Kidney (tissue), 14 donors: ENCODE measurements around the gene CHD1. TPM values are rescaled to one million over a fixed set of nuclear protein-coding genes. Genes with fewer than 3 reads are reported as not detected.

Experiments used
- DNase-seq, 5 donors: peaks; one replicate each; pipeline ENCODE4 v3.0.0-alpha.2; 2013 to 2020
- FAIRE-seq: peaks from 2 replicates; lab custom pipeline; 2012; peaks lifted over from hg19 to GRCh38; lab: Jason Lieb, UNC
- H3K27ac ChIP-seq, 2 donors: one replicate each; pipeline ENCODE4 v1.7.0; 2013; ENCODE audit warnings: low read depth in 2 of 2, low read length in 2 of 2, inconsistent platforms in 1 of 2
- H3K27me3 ChIP-seq: one replicate; pipeline ENCODE4 v1.7.1; 2013; ENCODE audit warnings: low read length, inconsistent platforms; ENCODE audit not compliant: control insufficient read depth, insufficient read depth
- H3K36me3 ChIP-seq, 3 donors: one replicate each; pipeline versions ENCODE4 v1.7.0 to v1.7.1; 2013; ENCODE audit warnings: low read length in 3 of 3, control low read depth in 1 of 3, inconsistent platforms in 1 of 3; ENCODE audit not compliant: insufficient read depth in 3 of 3, control insufficient read depth in 2 of 3
- H3K4me1 ChIP-seq, 3 donors: one replicate each; pipeline versions ENCODE4 v1.7.0 to v1.7.1; 2013; ENCODE audit warnings: low read length in 3 of 3, inconsistent platforms in 1 of 3, low read depth in 1 of 3; ENCODE audit not compliant: control insufficient read depth in 2 of 3, insufficient read depth in 2 of 3
- H3K4me3 ChIP-seq, 3 donors: one replicate each; pipeline versions ENCODE4 v1.7.0 to v1.8.1; 2013; ENCODE audit warnings: low read length in 3 of 3, control low read depth in 1 of 3, inconsistent platforms in 1 of 3
- H3K9ac ChIP-seq, 3 donors: one replicate each; pipeline versions ENCODE4 v1.7.0 to v1.7.1; 2013; ENCODE audit warnings: low read length in 3 of 3, control low read depth in 1 of 3, inconsistent platforms in 1 of 3
- H3K9me3 ChIP-seq, 3 donors: one replicate each; pipeline versions ENCODE4 v1.7.0 to v1.7.1; 2013; ENCODE audit warnings: low read length in 3 of 3, control low read depth in 1 of 3, inconsistent platforms in 1 of 3; ENCODE audit not compliant: control insufficient read depth in 2 of 3, insufficient read depth in 1 of 3
- intact Hi-C: fragments of 100-400 bp; cut with DNase I; formaldehyde crosslinking; loops from one replicate; pipeline ENCODE4 v1.11.1; 2022
- polyA plus RNA-seq: library from polyadenylated mRNA; stranded (reverse); fragments of 350-450 nt; fragmentation: Illumina TruSeq; extraction: RNeasy Lipid Tissue Mini Kit (QIAGEN cat#74804); gene quantifications from one replicate; pipeline ENCODE4 v1.2.3, GENCODE V29; 2014; ENCODE audit warnings: low read depth, low replicate concordance; ENCODE audit not compliant: insufficient read depth
- total RNA-seq: library from RNA; stranded (reverse); fragmentation: NEBNext Ultra II Directional; extraction: Animal tissue kit (Norgen Biotek cat#: 25700); gene quantifications from one replicate; pipeline ENCODE4 v1.2.1, GENCODE V29; 2021
- TF ChIP-seq, protein P1 (sequence below): IDR thresholded peaks from 3 replicates; pipeline ENCODE4 v1.5.1; 2012; ENCODE audit warnings: mild to moderate bottlenecking, moderate library complexity, borderline replicate concordance; ENCODE audit not compliant: insufficient read depth; ENCODE audit errors: extremely low read depth
- donor health status: control.
- donor health status: control.
- donor health status: control.
- donor health status: control.
- donor health status: control.
- donor health status: DM: yes; HTN: yes; CAD: no.
- donor health status: Normal renal cell carcinoma (clear cell type).

CHD1 gene
- total and polyA plus RNA-seq, 2 donors from 2014 or later = 7.1 to 40.4 TPM

DNA sequence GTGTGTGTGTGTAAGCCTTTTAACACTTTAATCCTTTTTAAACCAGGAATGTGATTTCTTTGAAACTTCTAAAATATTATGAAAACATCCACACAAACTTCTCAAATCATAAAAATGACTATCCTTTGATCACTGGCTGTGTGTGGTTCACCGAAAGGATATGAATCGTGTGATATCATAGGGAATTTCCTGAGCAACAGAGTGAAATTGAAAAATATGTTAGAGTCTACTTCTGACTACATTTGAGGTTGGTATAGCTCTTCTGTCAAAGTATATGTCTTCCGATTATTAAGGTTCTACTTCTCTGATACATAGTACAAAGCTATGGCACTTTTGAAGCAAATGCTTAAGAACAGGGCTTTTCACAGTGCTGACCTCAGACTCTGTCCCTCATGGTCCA, 115.1 kb downstream of the CHD1 start:
- Histone ChIP-seq H3K4me1 (no peaks in the 10 kb centered on the region), H3K27ac (no peak overlapping the region), H3K9me3 (no peaks in the 10 kb centered on the region), H3K27me3 (no peaks in the 10 kb centered on the region), H3K36me3 (no peaks in the 10 kb centered on the region), H3K9ac (no peak overlapping the region), H3K4me3 (no peak overlapping the region)
- TF ChIP-seq, protein P1, sequence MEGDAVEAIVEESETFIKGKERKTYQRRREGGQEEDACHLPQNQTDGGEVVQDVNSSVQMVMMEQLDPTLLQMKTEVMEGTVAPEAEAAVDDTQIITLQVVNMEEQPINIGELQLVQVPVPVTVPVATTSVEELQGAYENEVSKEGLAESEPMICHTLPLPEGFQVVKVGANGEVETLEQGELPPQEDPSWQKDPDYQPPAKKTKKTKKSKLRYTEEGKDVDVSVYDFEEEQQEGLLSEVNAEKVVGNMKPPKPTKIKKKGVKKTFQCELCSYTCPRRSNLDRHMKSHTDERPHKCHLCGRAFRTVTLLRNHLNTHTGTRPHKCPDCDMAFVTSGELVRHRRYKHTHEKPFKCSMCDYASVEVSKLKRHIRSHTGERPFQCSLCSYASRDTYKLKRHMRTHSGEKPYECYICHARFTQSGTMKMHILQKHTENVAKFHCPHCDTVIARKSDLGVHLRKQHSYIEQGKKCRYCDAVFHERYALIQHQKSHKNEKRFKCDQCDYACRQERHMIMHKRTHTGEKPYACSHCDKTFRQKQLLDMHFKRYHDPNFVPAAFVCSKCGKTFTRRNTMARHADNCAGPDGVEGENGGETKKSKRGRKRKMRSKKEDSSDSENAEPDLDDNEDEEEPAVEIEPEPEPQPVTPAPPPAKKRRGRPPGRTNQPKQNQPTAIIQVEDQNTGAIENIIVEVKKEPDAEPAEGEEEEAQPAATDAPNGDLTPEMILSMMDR = no peak
- intact Hi-C loops = no loop called here
- no peak for DNase-seq
- FAIRE-seq = no peak

DNA sequence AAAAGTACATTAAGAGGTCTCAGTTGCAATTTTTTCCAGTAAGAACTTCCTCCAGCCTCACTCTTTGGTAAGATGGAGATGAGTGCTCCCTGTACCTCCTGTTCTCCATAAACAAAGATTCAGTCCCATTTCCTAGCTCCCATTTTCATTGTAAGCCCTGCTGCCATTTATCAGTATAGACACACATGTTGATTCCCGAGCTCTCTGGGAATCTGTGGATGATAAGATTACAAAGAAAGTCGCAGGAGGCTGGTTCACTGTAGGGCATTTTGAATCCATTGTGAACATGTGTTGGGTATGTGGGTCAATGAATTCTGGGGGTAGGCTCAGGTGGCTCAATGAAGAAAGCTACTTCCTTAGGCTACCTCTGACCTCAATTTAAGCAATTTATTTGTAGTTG, 118.6 kb downstream of the CHD1 start:
- TF ChIP-seq, protein P1 = no peak
- no peak overlapping the region for H3K27ac ChIP-seq
- FAIRE-seq (no peak), DNase-seq (no peak)
- no peak overlapping the region for H3K9ac ChIP-seq
- H3K9me3 ChIP-seq = peaks cover 0 to 5% (median 4%) of the 10 kb centered on the region in 3 donors
- no peaks in the 10 kb centered on the region for H3K4me1 ChIP-seq
- H3K4me3 ChIP-seq = no peak overlapping the region
- no peaks in the 10 kb centered on the region for H3K27me3 ChIP-seq
- no peaks in the 10 kb centered on the region for H3K36me3 ChIP-seq
- intact Hi-C loops = no loop called here

DNA sequence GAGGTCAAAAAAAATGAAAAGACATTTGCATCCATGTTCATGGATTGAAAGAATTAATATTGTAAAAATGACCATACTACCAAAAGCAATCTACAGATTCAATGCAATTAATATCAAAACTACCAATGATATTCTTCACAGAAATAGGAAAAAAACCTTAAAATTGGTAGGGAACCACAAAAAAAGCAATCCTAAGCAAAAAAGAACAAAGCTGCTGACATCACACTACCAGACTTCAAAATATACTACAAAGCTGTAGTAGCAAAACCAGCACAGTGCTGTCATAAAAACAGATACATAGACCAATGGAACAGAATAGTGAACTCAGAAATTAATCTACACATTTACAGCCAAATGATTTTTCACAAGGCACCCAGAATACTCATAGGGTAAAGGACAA, 121.0 kb downstream of the CHD1 start:
- FAIRE-seq = no peak
- Histone ChIP-seq H3K27ac (no peak overlapping the region), H3K4me1 (no peaks in the 10 kb centered on the region), H3K9me3 (peaks cover 0 to 6% (median 5%) of the 10 kb centered on the region in 3 donors), H3K27me3 (no peaks in the 10 kb centered on the region), H3K36me3 (no peaks in the 10 kb centered on the region), H3K4me3 (no peak overlapping the region), H3K9ac (no peak overlapping the region)
- intact Hi-C loops = no loop called here
- no peak for DNase-seq
- TF ChIP-seq, protein P1 = no peak

DNA sequence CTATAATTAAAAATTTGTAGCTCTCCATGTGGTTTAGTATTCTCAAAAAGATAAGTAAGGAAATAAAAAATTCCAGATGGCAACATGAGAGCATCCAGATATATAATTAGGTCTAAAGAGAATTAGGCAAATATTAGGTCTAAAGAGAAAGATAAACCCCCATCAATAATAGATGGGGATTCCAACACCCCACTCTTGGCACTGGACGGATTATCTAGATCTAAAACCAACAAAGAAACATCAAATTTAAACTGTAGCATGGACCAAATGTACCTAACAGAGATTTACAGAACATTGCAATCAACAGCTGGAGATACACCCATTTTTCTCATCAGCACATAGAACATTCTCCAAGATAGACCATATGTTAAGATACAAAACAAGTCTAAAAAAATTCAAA, 123.7 kb downstream of the CHD1 start:
- intact Hi-C loops = no loop called here
- no peak overlapping the region for H3K27ac ChIP-seq
- no peak overlapping the region for H3K9ac ChIP-seq
- no peaks in the 10 kb centered on the region for H3K27me3 ChIP-seq
- FAIRE-seq = no peak
- H3K4me3 ChIP-seq = no peak overlapping the region
- no peaks in the 10 kb centered on the region for H3K4me1 ChIP-seq
- no peaks in the 10 kb centered on the region for H3K36me3 ChIP-seq
- TF ChIP-seq, protein P1 = no peak
- DNase-seq = no peak
- peaks cover 0 to 6% (median 5%) of the 10 kb centered on the region in 3 donors for H3K9me3 ChIP-seq
